GM12878 (cell line): ENCODE measurements around the gene WARS2.

Experiments
- ASH2L ChIP-seq: fragments of 300-600, 200-600 bp; sonication (generic); IDR thresholded peaks from 2 replicates; pipeline ENCODE4 v1.6.1; 2017; ENCODE audit warnings: low read depth, mild to moderate bottlenecking, borderline replicate concordance
- HCFC1 ChIP-seq: fragments of 150-350 bp; IDR thresholded peaks from 2 replicates; pipeline ENCODE4 v1.6.1; 2014; ENCODE audit warnings: low read length
- POLR2A ChIP-seq: IDR thresholded peaks from 2 replicates; pipeline ENCODE4 v1.6.1; 2011; ENCODE audit warnings: low read depth, mild to moderate bottlenecking, low read length
- RFX5 ChIP-seq: IDR thresholded peaks from 2 replicates; pipeline ENCODE4 v1.6.1; 2011; ENCODE audit warnings: low read depth, low read length, improper control_type of control experiment
- SUPT20H ChIP-seq: IDR thresholded peaks from 2 replicates; pipeline ENCODE4 v1.6.1; 2011; ENCODE audit warnings: low read depth, mild to moderate bottlenecking, low read length, moderate library complexity, borderline replicate concordance; ENCODE audit not compliant: control insufficient read depth
- TAF1 ChIP-seq: IDR thresholded peaks from 2 replicates; pipeline ENCODE4 v1.6.1; 2011; ENCODE audit warnings: mild to moderate bottlenecking, low read depth, low read length, borderline replicate concordance
- ZNF24 ChIP-seq: fragments of 450-650 bp; IDR thresholded peaks from 2 replicates; pipeline ENCODE4 v1.6.1; 2017; ENCODE audit warnings: antibody characterized with exemption, mild to moderate bottlenecking
- TF ChIP-seq, protein P1 (sequence below), 3 experiments: IDR thresholded peaks in 2 of 3; conservative IDR thresholded peaks in 1 of 3; 2 replicates each; pipeline ENCODE4 v1.5.1; 2011; ENCODE audit warnings: low read depth in 3 of 3, low read length in 3 of 3, mild to moderate bottlenecking in 3 of 3, control low read depth in 2 of 3, moderate library complexity in 2 of 3, inconsistent platforms in 1 of 3, mixed read lengths in 1 of 3; ENCODE audit not compliant: control insufficient read depth in 2 of 3, insufficient read depth in 1 of 3; ENCODE audit errors: extremely low read depth in 1 of 3
- TF ChIP-seq, protein P2 (sequence below): fragments of 450-650 bp; formaldehyde crosslinking; IDR thresholded peaks from 2 replicates; pipeline ENCODE4 v1.4.0; 2022; ENCODE audit warnings: mild to moderate bottlenecking, moderate library complexity
- TF ChIP-seq, protein P3 (sequence below): IDR thresholded peaks from 2 replicates; pipeline ENCODE4 v1.6.1; 2012; ENCODE audit warnings: mild to moderate bottlenecking, low read depth, low read length
- TF ChIP-seq, protein P4 (sequence below): IDR thresholded peaks from 2 replicates; pipeline ENCODE4 v1.6.1; 2012; ENCODE audit warnings: low read depth, low read length, improper control_type of control experiment

DNA sequence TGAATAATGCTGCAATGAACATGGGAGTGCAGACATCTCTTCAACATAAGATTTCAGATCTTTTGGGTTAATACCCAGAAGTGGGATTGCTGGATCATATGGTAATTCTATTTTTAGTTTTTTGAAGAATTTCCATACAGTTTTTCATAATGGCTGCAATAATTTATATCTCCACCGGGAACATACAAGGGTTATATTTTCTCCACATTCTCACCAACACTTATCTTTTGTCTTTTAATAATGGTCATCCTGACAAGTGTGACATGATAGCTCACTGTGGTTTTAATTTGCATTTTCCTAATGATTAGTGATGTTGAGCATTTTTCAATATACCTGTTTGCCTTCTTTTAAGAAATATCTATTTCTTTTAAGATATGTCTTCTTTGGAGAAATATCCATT is 44.5 kb upstream of the WARS2 start:
- TF ChIP-seq TAF1: no peak
- TF ChIP-seq ASH2L: no peak
- TF ChIP-seq, protein P1, sequence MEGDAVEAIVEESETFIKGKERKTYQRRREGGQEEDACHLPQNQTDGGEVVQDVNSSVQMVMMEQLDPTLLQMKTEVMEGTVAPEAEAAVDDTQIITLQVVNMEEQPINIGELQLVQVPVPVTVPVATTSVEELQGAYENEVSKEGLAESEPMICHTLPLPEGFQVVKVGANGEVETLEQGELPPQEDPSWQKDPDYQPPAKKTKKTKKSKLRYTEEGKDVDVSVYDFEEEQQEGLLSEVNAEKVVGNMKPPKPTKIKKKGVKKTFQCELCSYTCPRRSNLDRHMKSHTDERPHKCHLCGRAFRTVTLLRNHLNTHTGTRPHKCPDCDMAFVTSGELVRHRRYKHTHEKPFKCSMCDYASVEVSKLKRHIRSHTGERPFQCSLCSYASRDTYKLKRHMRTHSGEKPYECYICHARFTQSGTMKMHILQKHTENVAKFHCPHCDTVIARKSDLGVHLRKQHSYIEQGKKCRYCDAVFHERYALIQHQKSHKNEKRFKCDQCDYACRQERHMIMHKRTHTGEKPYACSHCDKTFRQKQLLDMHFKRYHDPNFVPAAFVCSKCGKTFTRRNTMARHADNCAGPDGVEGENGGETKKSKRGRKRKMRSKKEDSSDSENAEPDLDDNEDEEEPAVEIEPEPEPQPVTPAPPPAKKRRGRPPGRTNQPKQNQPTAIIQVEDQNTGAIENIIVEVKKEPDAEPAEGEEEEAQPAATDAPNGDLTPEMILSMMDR (IDR thresholded peaks at IDR 0.05 in 2 of 3, conservative IDR thresholded peaks at IDR 0.05 in 1 of 3; ENCODE audit: control insufficient read depth in 2 of 3, extremely low read depth in 1 of 3, insufficient read depth in 1 of 3, low read depth in 3 of 3, low read length in 3 of 3): no peak
- TF ChIP-seq POLR2A: no peak
- TF ChIP-seq HCFC1: no peak
- TF ChIP-seq, protein P2, sequence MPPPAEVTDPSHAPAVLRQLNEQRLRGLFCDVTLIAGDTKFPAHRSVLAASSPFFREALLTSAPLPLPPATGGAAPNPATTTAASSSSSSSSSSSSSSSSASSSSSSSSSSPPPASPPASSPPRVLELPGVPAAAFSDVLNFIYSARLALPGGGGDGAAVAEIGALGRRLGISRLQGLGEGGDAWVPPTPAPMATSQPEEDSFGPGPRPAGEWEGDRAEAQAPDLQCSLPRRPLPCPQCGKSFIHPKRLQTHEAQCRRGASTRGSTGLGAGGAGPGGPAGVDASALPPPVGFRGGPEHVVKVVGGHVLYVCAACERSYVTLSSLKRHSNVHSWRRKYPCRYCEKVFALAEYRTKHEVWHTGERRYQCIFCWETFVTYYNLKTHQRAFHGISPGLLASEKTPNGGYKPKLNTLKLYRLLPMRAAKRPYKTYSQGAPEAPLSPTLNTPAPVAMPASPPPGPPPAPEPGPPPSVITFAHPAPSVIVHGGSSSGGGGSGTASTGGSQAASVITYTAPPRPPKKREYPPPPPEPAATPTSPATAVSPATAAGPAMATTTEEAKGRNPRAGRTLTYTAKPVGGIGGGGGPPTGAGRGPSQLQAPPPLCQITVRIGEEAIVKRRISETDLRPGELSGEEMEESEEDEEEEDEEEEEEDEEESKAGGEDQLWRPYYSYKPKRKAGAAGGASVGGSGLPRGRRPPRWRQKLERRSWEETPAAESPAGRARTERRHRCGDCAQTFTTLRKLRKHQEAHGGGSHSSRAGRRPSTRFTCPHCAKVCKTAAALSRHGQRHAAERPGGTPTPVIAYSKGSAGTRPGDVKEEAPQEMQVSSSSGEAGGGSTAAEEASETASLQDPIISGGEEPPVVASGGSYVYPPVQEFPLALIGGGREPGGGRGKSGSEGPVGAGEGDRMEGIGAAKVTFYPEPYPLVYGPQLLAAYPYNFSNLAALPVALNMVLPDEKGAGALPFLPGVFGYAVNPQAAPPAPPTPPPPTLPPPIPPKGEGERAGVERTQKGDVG (CRISPR knock-in tag): no peak
- TF ChIP-seq, protein P3, sequence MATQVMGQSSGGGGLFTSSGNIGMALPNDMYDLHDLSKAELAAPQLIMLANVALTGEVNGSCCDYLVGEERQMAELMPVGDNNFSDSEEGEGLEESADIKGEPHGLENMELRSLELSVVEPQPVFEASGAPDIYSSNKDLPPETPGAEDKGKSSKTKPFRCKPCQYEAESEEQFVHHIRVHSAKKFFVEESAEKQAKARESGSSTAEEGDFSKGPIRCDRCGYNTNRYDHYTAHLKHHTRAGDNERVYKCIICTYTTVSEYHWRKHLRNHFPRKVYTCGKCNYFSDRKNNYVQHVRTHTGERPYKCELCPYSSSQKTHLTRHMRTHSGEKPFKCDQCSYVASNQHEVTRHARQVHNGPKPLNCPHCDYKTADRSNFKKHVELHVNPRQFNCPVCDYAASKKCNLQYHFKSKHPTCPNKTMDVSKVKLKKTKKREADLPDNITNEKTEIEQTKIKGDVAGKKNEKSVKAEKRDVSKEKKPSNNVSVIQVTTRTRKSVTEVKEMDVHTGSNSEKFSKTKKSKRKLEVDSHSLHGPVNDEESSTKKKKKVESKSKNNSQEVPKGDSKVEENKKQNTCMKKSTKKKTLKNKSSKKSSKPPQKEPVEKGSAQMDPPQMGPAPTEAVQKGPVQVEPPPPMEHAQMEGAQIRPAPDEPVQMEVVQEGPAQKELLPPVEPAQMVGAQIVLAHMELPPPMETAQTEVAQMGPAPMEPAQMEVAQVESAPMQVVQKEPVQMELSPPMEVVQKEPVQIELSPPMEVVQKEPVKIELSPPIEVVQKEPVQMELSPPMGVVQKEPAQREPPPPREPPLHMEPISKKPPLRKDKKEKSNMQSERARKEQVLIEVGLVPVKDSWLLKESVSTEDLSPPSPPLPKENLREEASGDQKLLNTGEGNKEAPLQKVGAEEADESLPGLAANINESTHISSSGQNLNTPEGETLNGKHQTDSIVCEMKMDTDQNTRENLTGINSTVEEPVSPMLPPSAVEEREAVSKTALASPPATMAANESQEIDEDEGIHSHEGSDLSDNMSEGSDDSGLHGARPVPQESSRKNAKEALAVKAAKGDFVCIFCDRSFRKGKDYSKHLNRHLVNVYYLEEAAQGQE: no peak
- no peak for TF ChIP-seq SUPT20H
- no peak for TF ChIP-seq ZNF24
- TF ChIP-seq, protein P4, sequence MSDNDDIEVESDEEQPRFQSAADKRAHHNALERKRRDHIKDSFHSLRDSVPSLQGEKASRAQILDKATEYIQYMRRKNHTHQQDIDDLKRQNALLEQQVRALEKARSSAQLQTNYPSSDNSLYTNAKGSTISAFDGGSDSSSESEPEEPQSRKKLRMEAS: no peak
- no peak for TF ChIP-seq RFX5
